Stimulated activated CD4-positive, alpha-beta T cell treated with anti-CD3 and anti-CD28 coated beads, Interleukin-15, amount 100 ng/mL, for 48 hours (primary cell): ENCODE data around the gene UCK1.
A peak's percentile ranks its signal among the peaks of the same experiment; 100 is the strongest.

Source experiments
- DNase-seq, 2 donors: peaks; one replicate each; pipeline ENCODE4 v3.0.0-alpha.2; 2020; ENCODE audit warnings: low read depth in 2 of 2

UCK1 gene

DNA sequence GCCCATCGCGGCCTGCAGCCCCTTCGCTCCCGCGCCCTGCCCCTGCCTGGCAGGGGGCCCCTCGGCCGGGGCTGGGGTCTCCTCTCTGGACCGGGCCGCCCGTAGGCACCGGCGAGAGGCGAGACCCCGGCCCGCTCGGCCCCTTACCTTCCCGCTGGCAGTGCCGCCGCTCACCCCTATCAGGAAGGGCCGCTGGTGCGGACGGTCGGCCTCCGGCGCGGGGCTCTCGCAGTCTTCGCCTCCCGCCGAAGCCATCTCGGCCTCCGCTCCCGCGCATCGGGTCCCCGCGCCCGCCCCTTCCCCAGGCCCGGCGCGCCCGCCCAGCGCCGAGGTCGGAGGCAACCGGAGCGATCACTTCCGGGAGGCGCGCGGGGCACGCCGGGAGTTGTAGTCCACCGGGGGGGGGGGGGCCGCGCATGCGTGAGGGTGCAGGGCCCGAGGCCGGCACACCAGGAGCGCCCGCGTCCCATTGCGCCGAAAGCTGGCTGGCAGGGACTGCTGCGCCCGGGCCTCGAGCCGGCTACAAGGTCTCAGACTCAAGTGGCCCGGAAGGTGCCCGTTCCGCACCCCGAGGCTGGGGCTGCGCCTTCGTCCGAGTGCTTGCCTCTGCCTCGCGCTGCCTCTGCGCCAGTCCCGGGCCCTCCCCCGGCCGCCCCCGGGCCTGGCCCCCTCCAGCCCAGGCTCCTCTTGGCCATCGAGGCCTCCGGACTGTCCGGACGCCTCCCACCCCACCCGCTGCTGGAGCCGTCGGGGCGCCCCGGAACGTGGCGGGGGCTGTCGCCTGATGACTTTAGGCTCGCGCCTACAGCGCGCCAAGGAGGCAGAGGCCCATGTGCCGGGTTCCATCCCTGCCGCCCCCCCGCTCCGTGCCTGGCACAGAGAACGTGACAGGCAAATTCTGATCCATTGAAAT lies at the start of gene UCK1:
UCK1 (minus strand) TSS at position 344 of the 913 bp plus-strand sequence; CDS start at position 255, 89 bp downstream.
- DNase-seq = peak; percentile 60

DNA sequence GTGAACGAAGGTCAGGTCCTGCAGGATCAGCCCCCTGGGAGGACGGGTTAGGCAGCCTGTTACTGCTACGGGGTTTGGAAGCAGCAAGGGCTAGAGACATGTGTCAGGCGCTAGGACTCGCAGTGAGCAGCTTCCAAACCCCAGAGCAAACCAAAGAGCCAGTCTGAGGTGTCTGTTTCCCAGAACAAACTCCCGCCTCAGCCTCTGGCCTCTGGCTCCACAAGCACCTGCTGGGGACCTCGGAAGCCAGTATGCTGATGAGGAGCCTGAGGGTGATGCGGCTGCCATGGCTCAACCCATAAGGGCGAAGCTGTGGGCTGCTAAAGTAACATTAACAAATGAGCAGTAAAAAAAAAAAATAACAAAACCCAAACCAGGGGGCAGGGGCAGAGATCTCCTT lies 49.3 kb upstream of the UCK1 start:
- DNase-seq = no peak

DNA sequence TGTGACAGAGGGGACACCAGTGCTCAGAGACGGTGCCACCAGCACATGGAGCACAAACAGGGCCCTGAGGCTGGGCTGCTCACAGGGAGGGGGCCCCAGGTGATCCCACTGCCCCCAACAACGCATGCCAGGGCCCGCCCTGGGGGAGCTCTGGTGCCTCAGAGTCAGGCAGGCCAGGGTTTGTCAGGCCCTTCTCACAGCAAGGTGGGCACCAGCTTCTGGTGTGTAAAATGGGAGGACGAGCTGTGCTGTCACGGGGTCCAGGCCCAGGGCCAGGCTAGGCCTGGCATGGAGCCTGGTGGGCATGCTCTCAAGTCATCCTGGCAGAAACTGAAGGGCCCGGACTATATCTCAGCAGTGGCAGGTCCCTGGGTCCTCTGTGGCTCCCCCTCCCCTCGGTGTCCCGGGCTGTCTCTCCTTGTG lies 48.7 kb upstream of the UCK1 start:
- DNase-seq = no peak

DNA sequence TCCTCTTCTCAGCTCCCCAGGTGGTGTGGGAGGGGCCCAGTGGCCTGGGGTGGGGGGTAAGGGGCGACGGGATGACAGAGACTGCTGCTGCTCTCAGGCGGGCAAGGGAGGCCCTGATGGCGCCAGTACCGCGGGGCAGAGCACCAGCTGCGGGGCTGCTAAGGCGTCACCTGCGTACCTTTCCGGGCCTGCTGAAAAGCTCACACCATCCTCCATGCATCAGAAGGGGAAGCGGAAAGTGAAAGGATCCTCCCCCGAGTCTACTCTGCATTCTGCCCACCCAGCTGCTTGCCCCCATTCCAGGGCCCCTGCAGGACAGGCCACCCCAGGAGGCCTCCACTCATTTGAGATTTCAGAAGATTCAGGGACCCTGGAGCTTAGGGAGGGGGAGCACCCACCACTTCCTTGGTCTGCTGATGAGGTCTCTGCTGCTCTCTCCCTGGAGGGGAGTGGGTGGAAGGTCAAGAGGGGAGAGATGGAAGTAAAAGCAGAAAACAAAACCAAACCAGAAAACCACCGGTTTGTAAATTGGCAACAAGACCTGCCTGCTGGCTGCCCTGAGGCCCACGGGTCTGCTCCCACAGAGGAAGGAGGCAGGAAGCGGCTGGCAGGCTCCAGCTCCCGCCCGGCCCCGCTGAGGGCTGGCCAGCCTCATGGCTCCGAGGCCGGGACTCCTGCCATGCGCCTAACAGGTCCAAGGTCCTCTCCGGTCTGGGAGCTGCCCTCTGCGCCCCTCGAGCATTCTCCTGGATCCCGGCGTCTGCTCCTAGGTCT lies 47.9 kb upstream of the UCK1 start:
- peak; percentile 22 to 25 for DNase-seq

DNA sequence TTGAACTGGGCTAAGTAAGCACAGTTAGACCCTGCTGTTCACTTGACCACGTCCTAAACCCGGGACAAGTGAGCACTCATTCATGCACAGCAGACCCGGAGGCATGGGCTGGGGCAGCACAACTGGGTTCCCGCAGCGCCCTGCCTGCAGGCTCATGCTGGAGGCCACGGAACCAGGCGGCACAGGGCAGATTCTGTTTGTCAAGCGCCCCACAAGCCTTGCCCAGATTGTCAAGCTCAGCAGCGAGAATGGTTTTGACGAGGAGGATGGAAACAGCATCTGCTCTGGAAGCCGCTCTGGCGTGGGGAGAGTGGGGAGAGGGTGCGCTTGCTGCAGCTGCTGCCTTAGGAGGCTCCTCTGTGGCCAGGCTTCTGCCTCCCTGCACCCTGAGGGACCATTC lies 47.0 kb upstream of the UCK1 start:
- DNase-seq = no peak

DNA sequence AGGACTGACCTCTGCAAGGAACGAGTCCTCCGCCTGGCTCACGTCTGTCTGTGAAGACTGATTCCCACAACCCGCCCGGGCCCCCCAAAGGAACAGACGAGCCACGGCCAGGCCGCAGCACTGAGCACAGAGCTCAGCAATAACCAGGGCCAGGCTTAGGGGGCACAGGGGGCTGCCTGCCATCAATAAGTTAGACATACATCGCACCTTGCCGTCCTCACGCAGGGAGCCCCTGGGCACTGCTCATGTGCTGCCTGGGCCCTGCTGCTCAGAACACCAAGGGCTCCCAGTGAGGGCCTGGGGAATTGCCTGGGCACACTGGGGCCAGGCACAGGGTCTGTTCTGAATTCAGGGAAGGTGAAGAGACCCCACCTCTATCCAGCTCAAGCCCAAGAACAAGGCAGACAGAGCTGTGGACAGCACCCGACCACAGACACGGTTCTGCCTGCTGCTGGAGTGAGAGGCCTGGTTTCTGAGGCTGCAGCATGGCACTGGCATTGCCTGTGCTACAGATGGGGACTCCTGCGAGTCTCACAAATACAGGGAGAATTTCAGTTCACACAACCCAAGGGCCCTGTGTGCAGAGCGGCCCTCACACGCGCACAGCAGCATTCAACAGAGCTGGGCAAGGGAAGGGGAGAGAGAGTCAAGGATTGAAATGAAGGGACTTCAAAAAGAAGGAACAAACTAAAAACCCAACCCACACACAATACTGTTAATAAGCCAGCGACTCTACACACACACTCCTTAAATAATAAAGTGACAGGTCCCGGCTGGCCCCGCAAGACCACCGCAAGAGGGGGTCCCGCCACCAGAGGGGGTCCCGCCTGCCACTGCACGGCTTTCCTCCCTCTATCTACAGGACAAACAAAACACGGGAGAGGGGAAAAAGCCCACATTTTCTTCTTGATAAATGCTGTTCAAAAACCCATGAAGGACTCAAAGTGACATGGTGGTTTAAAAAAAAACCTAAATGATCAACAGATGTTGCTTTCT lies 46.2 kb upstream of the UCK1 start:
- DNase-seq = no peak

DNA sequence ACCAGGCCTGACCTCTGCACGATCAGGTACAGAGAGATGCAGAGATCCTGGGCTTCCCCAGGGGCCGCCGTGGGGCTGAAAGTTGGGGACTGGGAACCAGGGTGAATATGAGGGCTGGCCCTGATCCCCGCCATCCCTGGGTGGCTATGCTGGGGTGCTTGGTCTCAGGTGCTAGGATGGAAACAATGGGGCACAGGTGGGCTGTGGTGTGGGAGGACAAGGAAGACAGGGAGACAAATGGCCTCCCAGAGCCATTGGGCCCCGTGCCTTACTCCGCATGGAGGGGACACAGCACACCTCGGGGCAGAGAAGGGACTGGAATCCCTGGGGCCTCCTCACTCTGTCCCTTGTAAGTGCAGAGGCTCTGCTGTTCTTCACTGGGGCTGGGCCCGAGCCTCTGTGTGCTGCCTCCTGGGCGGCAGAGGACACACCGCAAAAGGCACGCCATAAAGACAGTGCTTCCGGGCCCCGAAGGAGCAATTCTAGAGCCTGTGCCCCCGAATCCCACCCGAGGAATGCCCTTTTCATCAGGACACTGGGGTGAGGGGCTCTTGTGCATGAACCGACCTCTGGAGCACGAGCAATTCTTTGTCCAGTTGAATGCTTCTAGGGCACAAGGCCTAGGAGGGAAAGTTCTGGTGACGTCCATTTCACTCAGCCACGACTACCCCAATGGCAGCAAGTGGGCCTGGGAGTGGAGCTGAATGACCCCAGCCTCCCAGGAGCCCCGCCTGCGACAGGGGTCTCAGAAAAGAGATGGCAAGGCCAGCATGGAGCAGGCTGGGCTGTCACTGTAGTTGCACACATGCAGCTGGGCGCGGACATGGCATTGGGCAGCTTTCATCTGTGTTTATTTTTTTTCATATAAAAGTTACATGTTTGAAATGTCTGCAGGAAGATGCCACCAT lies 45.1 kb upstream of the UCK1 start:
- DNase-seq = no peak

DNA sequence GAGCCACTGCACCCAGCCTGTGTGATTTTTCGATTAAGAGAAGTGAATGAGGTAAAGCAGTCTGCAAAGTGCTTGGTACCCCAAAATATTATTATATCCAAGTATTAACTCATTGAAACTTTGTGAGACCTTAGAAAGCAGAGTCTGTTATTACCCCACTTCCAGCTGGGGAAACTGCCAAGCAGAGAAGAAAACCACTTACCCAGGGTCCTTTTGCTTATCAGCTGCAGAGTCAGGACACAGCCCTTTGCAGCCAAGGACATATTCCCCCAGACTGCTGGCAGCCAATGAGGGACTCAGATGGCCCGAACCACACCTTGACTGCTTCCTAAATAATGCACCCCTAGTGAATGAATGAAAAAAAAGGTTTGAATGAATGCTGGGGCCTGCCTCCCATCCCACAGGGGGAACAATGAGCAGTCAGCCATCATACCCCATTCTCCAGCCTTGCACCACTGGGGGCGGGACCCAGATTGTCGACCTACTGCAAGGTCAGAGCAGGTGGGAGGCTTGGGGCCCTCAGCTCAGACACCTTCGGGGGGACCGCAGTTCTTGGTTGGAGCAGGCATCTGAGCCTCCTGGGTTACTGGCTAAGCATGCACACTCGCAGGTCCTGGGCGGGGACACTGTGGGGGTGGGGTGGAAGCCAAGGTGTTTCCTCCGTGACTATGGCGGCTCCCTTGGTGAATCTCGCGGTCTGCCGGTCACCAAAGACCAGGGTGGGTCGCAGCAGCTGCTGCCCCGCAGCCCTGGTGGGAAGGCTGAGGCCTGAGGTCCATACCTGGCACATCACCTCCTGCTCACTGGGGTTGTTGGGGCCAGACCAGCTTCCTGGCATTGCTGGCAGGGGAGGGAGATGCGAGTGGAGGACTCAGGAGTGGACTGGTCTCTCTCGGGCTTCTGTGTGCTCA lies 43.9 kb upstream of the UCK1 start:
- DNase-seq = no peak

DNA sequence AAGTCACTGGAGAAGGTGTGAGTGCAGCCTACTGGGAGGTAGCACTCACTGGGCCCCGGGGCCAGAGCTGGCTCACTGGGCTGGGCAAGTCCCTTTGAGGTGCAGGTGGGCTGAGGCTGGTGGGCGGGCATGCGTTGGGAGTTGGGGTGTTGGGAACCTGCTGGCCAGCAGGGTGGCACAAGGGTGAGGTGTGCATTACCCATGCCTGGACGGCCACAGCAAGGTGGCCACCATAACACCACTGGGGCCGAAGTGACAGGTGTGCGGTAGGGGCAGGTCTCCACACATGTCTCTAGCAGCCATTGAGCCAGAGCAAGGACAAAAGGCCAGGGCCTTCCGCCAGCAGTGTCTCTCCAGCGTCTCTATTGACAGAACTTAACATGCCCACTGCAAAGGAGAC lies 36.8 kb upstream of the UCK1 start:
- no peak for DNase-seq

DNA sequence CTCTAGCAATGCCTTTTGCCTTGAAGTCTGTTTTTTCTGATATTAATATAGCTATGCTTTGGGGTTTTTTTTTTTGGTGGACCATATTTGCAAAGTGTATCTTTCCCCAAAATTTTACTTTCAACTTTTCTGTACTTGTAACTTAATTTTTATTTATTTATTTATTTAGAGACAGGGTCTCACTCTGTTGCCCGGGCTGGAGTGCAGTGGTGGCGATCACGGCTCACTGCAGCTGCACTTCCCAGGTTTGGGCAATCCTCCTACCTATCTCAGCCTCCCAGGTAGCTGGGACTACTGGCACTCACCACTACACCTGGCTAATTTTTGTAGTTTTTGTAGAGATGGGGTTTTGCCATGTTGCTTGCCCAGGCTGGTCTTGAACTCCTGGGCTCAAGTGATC lies 35.1 kb upstream of the UCK1 start:
- no peak for DNase-seq

DNA sequence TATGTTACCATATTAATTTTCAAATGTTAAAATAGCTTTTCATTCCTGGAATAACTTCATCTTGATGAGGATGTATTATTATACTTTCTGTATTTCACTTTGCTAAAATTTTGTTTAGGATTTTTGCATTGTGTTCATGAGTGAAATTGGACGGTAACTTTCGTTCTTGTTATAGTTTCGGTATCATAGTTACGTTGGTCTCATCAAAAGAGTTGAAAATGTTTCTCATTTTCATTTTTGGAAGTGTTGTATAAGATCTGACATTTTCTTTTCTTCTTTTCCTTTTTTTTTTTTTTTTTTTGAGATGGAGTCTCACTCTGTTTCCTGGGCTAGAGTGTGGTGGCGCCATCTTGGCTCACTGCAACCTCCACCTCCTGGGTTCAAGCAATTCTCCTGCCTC lies 34.3 kb upstream of the UCK1 start:
- no peak for DNase-seq

DNA sequence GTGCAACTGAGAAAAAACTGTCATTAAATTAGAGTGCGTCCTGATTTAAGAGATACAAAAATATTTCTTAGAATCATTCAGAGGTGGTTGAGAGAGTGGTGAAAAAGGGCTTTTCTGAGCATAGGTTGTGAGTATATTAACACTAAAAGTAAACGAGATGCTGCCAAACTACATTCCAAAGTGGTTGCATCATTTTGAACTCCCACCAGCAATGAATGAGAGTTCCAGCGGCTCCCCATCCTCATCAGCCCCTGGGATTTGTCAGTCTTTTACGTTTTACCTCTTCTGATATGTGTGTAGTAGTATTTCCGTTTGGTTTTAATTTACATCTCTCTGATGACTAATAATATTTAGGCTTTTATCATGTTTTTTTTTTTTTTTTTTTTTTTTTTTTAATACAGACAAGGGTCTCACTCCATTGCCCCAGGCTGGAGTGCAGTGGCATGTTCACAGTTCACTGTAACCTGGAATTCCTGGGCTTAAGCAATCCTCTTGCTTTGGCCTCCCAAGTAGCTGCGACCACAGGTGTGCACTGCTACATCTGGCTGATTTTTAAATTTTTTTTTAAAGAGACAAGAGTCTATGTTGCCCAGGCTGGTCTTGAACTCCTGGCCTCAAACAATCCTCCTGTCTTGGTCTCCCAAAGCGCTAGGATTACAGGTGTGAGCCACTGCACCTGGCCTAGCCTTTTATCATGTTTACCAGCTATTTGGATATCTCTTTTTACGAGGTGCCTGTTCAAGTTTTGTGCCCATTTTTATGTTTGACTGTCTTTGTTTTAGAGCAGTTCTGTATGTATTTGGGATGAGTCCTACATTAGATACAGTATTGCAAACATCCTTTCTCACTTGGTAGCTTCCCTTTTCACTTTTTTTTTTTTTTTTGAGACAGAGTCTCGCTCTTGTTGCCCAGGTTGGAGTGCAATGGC lies 31.2 kb upstream of the UCK1 start:
- no peak for DNase-seq

DNA sequence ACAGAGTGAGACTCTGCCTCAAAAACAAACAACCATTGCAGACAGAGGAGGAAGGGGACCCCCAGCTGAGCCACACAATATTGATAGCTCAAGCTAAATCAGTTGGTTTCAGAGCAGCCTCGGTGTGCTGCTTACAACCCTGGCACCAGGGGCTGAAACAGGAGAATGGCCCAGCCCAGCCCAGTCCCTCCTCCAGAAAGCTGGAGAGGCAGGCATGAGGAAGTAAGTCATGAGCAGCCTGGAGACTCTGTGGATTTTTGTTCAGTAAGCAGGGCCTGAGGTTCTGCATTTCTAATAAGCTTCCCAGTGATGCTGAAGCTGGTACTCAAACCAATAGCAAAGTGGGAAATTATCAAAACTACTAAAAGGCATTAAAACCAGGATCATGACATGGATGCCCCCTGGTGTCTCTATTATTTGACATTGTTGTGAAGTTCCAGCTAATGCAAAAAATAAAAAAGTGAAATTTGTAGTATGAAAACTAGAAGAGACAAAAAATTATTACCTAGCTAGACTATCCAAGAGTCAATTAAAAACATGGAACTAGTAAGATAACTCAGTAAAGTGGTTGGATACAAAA lies 28.4 kb upstream of the UCK1 start:
- DNase-seq = no peak

DNA sequence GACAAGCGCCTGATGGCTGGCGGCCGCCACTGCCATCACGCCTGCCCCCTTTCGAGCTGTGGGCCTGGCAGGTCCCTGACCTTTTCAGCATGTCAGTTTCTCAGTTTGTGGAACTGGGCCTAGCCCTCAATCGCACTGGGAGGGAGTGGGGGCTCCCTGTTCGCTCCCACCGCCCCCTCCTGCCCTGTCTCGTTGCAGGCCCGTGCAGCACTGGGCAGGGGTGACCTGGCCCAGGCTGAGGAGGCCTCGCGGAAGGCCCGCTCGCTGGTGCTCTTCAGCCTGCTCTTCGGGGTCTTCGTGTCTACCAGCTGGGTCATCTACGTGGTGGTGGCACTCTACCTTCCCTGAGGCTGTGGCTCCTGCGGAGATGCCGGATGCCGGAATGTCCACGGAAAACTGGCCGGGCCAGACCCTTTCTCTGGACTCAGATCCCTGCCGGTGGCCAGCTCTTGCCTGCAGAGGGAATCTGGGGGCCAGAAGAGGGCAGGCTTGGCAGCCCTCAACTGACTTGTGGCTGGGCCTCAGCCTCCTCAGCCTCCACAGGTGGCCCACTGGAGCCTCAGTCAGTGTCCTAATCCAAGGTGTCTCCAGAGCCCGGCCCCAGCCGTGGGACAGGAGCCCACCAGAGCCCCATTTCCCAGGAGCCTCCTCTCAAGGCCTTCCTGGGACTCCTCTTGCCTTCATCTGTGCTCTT lies 26.9 kb upstream of the UCK1 start:
- no peak for DNase-seq

DNA sequence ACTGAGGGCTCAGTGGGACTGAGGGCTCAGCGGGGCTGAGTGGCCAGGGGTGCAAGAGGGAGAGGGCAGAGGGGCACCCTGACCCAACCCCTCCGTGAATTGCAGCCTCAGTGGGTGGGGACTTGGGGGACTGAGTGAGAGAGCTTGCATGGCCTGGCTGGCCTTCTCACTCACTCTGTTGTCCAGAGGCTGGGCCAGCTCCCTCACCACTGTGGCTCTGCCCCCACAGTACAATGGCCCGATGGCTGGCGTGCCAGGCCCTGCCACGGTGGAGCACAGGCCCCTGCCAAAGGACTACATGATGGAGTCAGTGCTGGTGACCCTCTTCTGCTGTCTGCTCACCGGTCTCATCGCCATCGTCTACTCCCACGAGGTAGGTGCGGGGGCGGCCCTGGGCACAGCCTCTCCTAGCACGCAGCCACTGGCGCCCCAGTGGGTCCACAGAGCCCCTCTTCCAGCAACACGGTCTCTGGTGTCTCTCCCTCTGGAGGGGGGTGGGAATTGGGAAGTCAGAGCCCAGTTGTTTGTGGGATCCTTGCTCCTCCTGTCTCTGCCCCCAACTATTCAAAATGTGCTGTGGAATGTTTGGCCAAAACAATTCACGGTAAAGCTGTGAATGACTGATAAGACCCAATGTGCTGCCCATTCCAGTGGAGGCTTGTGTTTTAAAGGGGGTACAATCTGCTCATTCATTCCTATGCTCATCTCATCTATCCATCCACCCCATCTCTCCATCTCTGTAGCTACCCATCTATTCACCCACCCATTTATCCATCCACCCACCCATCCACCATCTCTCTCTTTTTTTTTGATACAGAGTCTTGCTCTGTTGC lies 25.0 kb upstream of the UCK1 start:
- DNase-seq = no peak

DNA sequence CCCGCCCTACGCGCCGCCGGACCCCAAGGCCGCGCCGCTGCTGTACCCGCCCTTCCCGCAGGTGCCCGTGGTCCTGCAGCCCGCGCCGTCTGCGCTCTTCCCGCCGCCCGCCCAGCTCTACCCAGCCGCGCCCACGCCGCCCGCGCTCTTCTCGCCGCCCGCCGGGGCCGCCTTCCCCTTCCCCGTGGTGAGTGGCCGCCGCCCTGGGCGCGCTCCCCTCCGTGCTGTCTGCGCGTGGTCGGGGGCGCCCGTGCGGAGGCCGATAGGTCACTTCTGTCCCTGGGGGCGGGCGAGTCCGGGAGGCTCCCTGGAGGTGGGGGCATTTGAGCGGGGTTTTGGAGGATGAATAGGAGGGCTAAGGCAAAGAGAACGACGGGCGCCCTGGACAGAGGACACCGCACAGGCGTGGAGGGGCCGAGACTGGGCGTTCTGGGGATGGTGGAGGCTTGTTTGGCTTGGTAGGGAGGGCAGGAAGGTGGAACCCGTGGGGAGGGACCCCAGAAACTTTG lies 23.8 kb upstream of the UCK1 start:
- no peak for DNase-seq
